ENCODE data around the gene LRRC8B.
A peak's percentile ranks its signal among the peaks of the same experiment; 100 is the strongest.
"Not testable (repeated sequence)": the region's sequence is repeated elsewhere in the genome, so short reads cannot be mapped to it uniquely, and the experiment has no call there.

The LRRC8B gene

GRCh38 chr1:89524369-89525168 lies at the start of gene LRRC8B:
LRRC8B (plus strand) TSS chr1:89524829; CDS start chr1:89582651, 57,822 bp downstream.
- peak within 1 kb of the TSS; percentile 91 for H3K4me3 ChIP-seq (ENCODE audit: low read depth, low read length)
- peak; percentile 38 for DNase-seq (ENCODE audit: low read depth)

DNA sequence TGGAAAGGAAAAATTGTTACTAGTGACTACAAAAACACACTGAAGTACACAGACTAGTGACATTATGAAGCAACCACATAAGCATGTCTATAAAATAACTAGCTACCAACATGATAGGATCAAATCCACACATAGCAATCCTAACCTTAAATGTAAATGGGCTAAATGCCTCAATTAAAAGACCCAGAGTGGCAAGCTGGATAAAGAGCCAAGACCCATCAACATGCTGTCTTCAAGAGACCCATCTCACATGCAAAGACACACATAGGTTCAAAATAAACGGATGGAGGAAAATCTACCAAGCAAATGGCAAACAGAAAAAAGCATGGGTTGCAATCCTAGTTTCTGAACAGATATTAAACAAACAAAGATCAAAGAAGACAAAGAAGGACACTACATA lies 49.4 kb upstream of the LRRC8B start:
- no peak overlapping the region for H3K4me3 ChIP-seq (ENCODE audit: low read depth, low read length)
- DNase-seq (ENCODE audit: low read depth): no peak

GRCh38 chr1:89476072-89476471 lies 48.6 kb upstream of the LRRC8B start:
- no peak overlapping the region for H3K4me3 ChIP-seq (ENCODE audit: low read depth, low read length)
- DNase-seq (ENCODE audit: low read depth): no peak

- H3K4me3 ChIP-seq (ENCODE audit: low read depth, low read length): no peak overlapping the region
- peak; percentile 49 for DNase-seq (ENCODE audit: low read depth)
Observed at GRCh38 chr1:89483010-89483756, 41.4 kb upstream of the LRRC8B start.

DNA sequence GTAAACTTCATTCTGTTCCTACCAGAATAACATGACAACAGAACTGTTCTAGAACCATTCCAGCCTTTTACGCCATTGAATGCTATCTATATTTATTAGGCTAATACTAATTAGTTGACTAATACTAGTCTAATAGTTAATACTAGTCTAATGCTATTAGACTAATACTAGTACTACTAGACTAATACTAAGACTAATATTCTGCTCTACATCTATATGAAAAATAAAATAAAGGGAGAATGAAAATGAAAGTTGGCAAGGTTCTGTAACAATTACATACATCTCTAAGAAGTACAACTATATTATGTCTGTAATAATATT lies 40.9 kb upstream of the LRRC8B start:
- DNase-seq (ENCODE audit: low read depth): no peak
- H3K4me3 ChIP-seq (ENCODE audit: low read depth, low read length): no peak overlapping the region

- no peak for DNase-seq (ENCODE audit: low read depth)
- H3K4me3 ChIP-seq (ENCODE audit: low read depth, low read length): no peak overlapping the region
Observed at GRCh38 chr1:89484092-89485038, 40.3 kb upstream of the LRRC8B start.

DNA sequence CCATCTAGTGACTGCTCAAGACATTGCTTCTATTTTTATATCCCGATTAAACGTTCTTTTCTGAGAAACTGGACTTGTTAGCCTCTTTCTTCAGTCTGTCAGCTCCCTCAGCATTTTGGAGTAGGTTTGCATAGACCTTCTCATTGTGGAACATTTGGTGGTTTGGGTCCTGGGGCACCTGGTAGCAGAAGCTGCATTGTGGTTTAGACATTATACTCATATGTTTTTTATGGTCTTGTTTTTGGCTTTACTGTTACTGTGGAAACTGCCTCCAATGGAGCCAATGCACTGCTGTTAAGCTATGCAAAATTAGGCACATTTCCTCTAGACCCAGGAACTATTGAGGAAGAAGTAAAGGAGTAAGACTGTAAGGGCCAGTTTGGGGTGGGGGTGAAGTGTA lies 36.7 kb upstream of the LRRC8B start:
- no peak for DNase-seq (ENCODE audit: low read depth)
- H3K4me3 ChIP-seq (ENCODE audit: low read depth, low read length): no peak overlapping the region

DNA sequence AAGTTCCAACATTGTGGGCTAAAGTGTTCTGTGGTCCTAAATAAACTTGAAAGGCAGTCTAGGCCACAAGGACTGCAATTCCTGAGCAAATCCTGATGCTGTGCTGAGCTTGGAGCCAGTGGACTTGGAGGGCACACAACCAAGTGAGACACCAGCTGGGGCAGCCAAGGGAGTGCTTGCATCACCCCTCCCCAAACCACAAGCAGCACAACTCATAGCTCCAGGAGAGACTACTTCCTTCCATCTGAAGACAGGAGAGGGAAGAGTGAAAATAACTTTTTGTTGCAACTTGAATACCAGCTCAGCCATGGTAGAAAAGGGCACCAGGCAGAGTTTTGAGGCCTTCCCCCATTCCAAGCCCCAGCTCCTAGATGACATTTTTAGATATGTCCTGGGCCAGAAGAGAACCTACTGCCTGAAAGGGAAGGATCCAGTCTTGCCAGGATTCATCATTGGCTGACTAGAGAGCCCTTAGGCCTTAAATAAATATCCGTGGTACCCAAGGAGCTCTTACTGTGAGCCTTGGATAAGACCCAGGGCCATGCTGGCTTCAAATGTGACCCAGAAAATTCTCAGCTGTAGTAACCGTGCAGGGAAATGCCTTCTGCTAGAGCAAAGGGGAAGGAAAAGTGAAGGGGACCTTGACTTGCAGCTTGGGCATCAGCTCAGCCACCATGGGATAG lies 35.4 kb upstream of the LRRC8B start:
- DNase-seq (ENCODE audit: low read depth): peak; percentile 20
- no peak overlapping the region for H3K4me3 ChIP-seq (ENCODE audit: low read depth, low read length)

DNA sequence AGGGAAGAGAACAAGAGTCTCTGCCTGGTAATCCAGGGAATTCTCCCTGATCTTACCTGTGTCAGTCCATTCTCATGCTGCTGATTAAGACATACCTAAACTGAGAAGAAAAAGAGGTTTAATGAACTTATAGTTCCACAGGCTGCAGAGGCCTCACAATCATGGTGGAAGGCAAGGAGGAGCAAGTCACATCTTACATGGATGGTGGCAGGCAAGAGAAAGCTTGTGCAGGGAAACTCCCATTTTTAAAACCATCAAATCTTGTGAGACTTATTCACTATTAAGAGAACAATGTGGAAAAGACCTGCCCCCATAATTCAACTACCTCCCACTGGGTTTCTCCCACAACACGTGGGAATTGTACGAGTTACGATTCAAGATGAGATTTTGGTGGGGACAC lies 34.2 kb upstream of the LRRC8B start:
- no peak overlapping the region for H3K4me3 ChIP-seq (ENCODE audit: low read depth, low read length)
- no peak for DNase-seq (ENCODE audit: low read depth)

- no peak overlapping the region for H3K4me3 ChIP-seq (ENCODE audit: low read depth, low read length)
- DNase-seq (ENCODE audit: low read depth): no peak
Observed at GRCh38 chr1:89499320-89499719, 25.3 kb upstream of the LRRC8B start.

- no peak overlapping the region for H3K4me3 ChIP-seq (ENCODE audit: low read depth, low read length)
- DNase-seq (ENCODE audit: low read depth): no peak
Observed at GRCh38 chr1:89502042-89502441, 22.6 kb upstream of the LRRC8B start.

DNA sequence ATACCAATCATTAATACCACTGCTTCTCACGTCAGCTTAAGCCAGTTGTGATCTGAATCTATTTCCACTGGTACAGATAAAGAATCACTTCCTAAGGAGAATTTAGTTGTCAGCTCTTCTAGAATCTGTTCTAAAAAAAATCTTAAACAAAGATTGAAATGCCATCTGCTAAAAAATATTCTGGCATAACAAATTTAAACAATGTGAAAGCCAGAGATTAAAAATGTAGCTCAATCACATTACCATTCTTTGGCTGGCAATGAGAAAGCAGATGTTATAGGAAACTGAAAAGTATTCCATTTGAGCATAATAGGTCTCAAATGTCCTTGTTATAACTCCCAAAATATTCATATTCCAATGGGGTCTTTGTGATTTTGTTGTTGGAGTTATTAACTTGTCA lies 21.7 kb upstream of the LRRC8B start:
- DNase-seq (ENCODE audit: low read depth): no peak
- H3K4me3 ChIP-seq (ENCODE audit: low read depth, low read length): no peak overlapping the region

- H3K4me3 ChIP-seq (ENCODE audit: low read depth, low read length): no peak overlapping the region
- no peak for DNase-seq (ENCODE audit: low read depth)
Observed at GRCh38 chr1:89503690-89504089, 20.9 kb upstream of the LRRC8B start.

- not testable (repeated sequence) for DNase-seq (ENCODE audit: low read depth)
Observed at GRCh38 chr1:89510061-89510460, 14.6 kb upstream of the LRRC8B start.

GRCh38 chr1:89512996-89513720 lies 11.5 kb upstream of the LRRC8B start:
- no peak for DNase-seq (ENCODE audit: low read depth)
- H3K4me3 ChIP-seq (ENCODE audit: low read depth, low read length): no peak overlapping the region

More at GRCh38 chr1:89510061-89510460, 14.6 kb upstream of the LRRC8B start:
- not testable (repeated sequence) for H3K4me3 ChIP-seq (ENCODE audit: low read depth, low read length)

DNA sequence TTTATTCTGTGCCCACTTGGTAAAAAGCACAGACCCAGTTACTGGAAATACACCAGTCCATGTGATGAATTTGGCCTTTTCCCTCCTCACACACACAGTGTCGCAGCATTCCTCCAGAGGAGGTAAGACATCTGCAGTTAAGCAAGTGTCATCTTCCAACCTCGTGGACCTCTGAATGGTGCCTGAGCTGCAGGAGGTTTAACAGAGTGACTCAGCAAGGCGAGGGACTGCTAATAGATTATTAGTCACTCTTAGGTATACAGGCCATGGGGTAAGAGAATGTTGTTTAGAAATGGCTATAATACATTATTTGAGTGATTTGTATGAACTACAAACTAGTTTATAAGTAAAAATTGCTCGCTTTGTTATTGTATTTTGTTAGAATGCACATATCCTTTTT lies 8.6 kb upstream of the LRRC8B start:
- H3K4me3 ChIP-seq (ENCODE audit: low read depth, low read length): no peak overlapping the region

DNA sequence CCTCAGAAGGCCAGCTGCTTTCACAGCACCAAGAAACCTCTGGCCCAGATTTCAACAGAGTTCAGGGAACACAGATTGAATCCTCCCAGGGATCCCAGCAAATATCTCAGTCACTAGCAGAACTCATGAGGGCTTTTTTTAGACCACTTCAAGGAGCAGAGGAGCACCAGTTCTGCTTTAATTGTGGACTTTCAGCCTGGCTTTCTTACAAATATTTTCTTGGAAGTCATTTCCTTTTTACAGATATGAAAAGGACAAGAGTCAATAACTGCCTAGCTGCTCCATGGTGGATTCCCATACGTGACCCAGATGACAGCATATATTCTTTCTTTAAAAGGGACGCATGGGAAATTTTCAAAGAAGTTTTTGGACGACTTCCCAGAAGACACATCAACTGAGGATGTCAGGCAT lies 6.4 kb upstream of the LRRC8B start:
- no peak overlapping the region for H3K4me3 ChIP-seq (ENCODE audit: low read depth, low read length)
- DNase-seq (ENCODE audit: low read depth): peak; percentile 31

More for the DNA sequence above, 8.6 kb upstream of the LRRC8B start:
- DNase-seq (ENCODE audit: low read depth): peak; percentile 73

- H3K4me3 ChIP-seq (ENCODE audit: low read depth, low read length): no peak overlapping the region
- DNase-seq (ENCODE audit: low read depth): no peak
Observed at GRCh38 chr1:89519779-89520358, 4.8 kb upstream of the LRRC8B start.
